DOHH2 (cell line): Measurements from ENCODE around the gene SCUBE1.

Experiments used
- EZH2phosphoT487 ChIP-seq: fragments of 200-600 bp; sonication (generic); IDR thresholded peaks from 2 replicates; pipeline ENCODE4 v1.6.1; 2017; ENCODE audit warnings: borderline replicate concordance, mild to moderate bottlenecking, antibody characterized with exemption, low read length, moderate library complexity, mixed read lengths
- TF ChIP-seq, protein P1 (sequence below): fragments of 200-600 bp; sonication (generic); IDR thresholded peaks from one replicate; pipeline ENCODE4 v1.5.1; 2014; ENCODE audit warnings: antibody characterized with exemption, mild to moderate bottlenecking, low read depth, low read length; ENCODE audit not compliant: poor library complexity, severe bottlenecking

DNA sequence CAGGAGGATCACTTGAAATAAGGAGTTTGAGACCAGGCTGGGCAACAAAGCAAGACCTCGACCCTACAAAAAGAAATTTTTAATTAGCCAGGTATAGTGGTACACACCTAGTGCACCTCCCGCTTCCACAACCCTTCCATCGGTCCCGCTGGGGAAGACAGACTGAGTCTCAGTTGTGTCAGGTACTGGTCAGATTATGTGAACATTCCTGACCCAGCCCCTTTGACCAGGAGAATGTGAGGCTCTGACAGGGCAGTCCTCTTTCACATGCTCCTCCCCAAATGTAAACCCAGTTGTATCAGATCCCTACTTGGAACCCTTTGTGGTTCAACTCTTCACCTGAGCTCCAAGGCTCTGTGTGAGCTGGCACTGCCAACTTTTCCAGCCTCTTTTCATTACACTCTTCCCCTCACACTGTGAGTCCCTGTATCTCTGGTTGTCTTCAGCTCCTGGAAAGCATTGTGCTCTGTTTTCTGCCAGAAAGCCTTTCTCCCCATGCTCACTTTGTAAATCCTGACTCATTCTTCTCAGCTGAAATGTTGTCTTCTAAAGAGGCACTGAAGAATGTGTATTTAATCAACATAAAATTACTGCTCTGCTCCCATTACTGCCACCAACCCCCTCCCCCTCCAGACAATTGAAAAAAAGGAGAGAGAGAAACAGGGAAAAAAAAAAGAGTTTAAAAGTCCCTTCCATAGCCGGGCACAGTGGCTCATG is 154.2 kb downstream of the SCUBE1 start:
- TF ChIP-seq, protein P1, sequence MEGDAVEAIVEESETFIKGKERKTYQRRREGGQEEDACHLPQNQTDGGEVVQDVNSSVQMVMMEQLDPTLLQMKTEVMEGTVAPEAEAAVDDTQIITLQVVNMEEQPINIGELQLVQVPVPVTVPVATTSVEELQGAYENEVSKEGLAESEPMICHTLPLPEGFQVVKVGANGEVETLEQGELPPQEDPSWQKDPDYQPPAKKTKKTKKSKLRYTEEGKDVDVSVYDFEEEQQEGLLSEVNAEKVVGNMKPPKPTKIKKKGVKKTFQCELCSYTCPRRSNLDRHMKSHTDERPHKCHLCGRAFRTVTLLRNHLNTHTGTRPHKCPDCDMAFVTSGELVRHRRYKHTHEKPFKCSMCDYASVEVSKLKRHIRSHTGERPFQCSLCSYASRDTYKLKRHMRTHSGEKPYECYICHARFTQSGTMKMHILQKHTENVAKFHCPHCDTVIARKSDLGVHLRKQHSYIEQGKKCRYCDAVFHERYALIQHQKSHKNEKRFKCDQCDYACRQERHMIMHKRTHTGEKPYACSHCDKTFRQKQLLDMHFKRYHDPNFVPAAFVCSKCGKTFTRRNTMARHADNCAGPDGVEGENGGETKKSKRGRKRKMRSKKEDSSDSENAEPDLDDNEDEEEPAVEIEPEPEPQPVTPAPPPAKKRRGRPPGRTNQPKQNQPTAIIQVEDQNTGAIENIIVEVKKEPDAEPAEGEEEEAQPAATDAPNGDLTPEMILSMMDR, result no peak
- no peak for TF ChIP-seq EZH2phosphoT487
